CD4-positive, alpha-beta T cell treated with Interferon alpha-2 for 1 hour (primary cell): ENCODE results near the gene NLRP8.
"Not testable (repeated sequence)": the region's sequence is repeated elsewhere in the genome, so short reads cannot be mapped to it uniquely, and the experiment has no call there.

Experiments
- DNase-seq, 2 donors: peaks; one replicate each; pipeline ENCODE4 v3.0.0-alpha.2; 2020 to 2022

Gene NLRP8

GRCh38 chr19:55980415-55980814 lies 32.8 kb downstream of the NLRP8 start:
- no peak for DNase-seq

GRCh38 chr19:55985254-55985653 lies 37.6 kb downstream of the NLRP8 start:
- no peak for DNase-seq

- no peak for DNase-seq
Observed at GRCh38 chr19:55986487-55986886, 38.9 kb downstream of the NLRP8 start, which contains the start of gene NLRP5. Gene NLRP5, plus strand, starts transcription at chr19:55986775.

GRCh38 chr19:55990831-55991230 lies 43.2 kb downstream of the NLRP8 start:
- no peak for DNase-seq

- no peak for DNase-seq
Observed at GRCh38 chr19:55993492-55993891, 45.9 kb downstream of the NLRP8 start.

- DNase-seq = no peak
Observed at GRCh38 chr19:56014765-56015164, 67.1 kb downstream of the NLRP8 start.

GRCh38 chr19:56015756-56016155 lies 68.1 kb downstream of the NLRP8 start:
- no peak for DNase-seq

- not testable (repeated sequence) for DNase-seq
Observed at GRCh38 chr19:56019325-56019724, 71.7 kb downstream of the NLRP8 start.

- DNase-seq = not testable (repeated sequence)
Observed at GRCh38 chr19:56020355-56020975, 72.8 kb downstream of the NLRP8 start.

GRCh38 chr19:56026769-56027168 lies 79.1 kb downstream of the NLRP8 start:
- DNase-seq = no peak
